Lower lobe of right lung (tissue), 2 donors: ENCODE data around the gene PDE2A. TPM values are rescaled to one million over a fixed set of nuclear protein-coding genes. Genes with fewer than 3 reads are reported as not detected.

Experiments used
- ATAC-seq, 2 donors: fragments of 200-7000 bp; cut with Tn5 transposase; one replicate each; pipeline ENCODE4 v1.9.1; 2020 to 2022; ENCODE audit warnings: mild to moderate bottlenecking in 2 of 2, moderate library complexity in 2 of 2
- DNase-seq: peaks from one replicate; pipeline ENCODE4 v3.0.0-alpha.2; 2020
- H3K27ac ChIP-seq: fragments of 200-600 bp; one replicate; pipeline ENCODE4 v1.8.0; 2022
- H3K27me3 ChIP-seq: fragments of 200-600 bp; one replicate; pipeline ENCODE4 v1.8.0; 2022; ENCODE audit warnings: low read depth
- H3K36me3 ChIP-seq: fragments of 200-600 bp; one replicate; pipeline ENCODE4 v1.8.0; 2022; ENCODE audit warnings: mild to moderate bottlenecking
- H3K4me1 ChIP-seq: fragments of 200-600 bp; one replicate; pipeline ENCODE4 v1.8.0; 2022
- H3K4me3 ChIP-seq: fragments of 200-600 bp; one replicate; pipeline ENCODE4 v1.8.0; 2022; ENCODE audit warnings: mild to moderate bottlenecking
- H3K9me3 ChIP-seq: fragments of 200-600 bp; one replicate; pipeline ENCODE4 v1.8.0; 2022
- CTCF ChIP-seq: fragments of 200-600 bp; IDR thresholded peaks from one replicate; pipeline ENCODE4 v1.8.0; 2022; ENCODE audit warnings: antibody characterized with exemption, mild to moderate bottlenecking
- intact Hi-C: fragments of 100-400 bp; cut with DNase I; formaldehyde crosslinking; loops from one replicate; pipeline ENCODE4 v1.11.0; 2022
- total RNA-seq: library from RNA; stranded (reverse); fragmentation: NEBNext Ultra II Directional; extraction: Animal tissue kit (Norgen Biotek cat#: 25700); gene quantifications from one replicate; pipeline ENCODE4 v1.2.1, GENCODE V29; 2021
- donor health status: DM: no; HTN: yes; CAD: no; lungs with severe emphysema.

The PDE2A gene
- total RNA-seq, 1 donor from 2014 or later = 19.5 TPM

DNA sequence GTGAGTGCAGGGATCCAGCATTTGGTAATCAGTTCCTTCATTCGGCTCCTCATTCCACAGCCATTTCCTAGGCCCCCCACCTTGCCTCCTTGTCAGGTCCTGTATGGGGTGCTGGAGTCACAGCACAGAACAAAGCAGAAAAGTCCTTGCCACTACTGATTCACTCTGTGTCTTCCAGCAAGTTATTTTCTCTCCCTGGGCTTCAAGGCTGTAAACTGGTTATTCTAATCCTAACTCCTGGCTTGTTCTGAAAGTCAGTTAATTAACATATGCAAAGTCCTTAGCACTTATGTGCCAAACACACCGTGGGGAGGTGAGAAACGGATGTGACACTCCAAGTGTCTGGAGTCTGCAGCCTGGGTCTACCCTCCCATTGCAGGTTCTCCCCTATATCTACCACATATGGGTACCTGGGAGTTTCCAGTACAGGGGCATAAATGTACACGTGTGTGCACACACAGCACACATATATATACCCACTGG, 30.6 kb upstream of the PDE2A start:
- peaks cover 99% of the 10 kb centered on the region for H3K36me3 ChIP-seq
- H3K4me3 ChIP-seq = no peak overlapping the region
- no peaks in the 10 kb centered on the region for H3K9me3 ChIP-seq
- TF ChIP-seq CTCF = no peak
- H3K27me3 ChIP-seq = no peaks in the 10 kb centered on the region
- no peak for DNase-seq
- H3K27ac ChIP-seq = peak overlapping the region; percentile 53
- no peak for ATAC-seq
- H3K4me1 ChIP-seq = peaks cover 34% of the 10 kb centered on the region
- intact Hi-C loops = no loop called here

DNA sequence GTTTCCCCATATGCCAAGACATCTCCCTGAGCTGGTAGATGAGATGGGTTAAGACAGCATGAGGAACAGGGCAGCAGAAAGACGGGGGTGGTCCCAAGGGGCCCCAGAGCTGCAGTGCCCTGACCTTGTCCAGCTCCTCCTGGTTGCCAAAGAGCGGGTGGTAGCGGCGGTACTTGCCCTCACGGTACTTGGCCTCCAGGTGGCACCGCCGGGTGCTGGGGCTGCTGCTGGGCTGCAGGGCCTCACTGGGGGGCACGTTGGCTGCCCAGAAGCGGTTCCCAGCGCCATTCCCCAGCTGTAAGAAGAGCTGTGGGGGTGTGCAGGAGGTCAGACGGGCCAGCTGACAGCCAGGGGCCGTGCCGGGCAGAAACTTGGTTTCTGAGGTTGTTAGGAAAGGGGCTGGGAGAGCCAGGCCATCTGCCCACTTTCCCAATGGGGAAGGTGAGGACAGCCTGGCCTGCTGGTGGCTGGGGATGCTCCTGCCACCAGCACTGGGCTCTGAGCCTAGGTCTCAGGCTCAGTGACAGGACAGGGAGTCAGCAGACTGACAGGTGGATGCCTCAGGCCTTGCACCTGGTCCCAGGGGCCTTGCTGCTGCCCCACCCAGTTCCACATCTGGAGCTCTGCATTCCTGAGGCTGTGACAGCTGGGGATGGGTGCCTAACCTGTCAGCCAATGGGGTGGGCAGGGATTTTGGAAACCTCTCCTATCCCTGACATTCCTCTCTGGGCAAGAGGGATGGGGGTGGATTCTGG, 30.0 kb upstream of the PDE2A start:
- intact Hi-C loops = no loop called here
- no peaks in the 10 kb centered on the region for H3K27me3 ChIP-seq
- peak overlapping the region; percentile 53 for H3K27ac ChIP-seq
- TF ChIP-seq CTCF = peak; percentile 12
- H3K36me3 ChIP-seq = peaks cover 99% of the 10 kb centered on the region
- H3K4me1 ChIP-seq = peaks cover 34% of the 10 kb centered on the region
- H3K9me3 ChIP-seq = no peaks in the 10 kb centered on the region
- peak in 1 of 2 donors; percentile 6 for ATAC-seq
- no peak for DNase-seq
- H3K4me3 ChIP-seq = no peak overlapping the region

DNA sequence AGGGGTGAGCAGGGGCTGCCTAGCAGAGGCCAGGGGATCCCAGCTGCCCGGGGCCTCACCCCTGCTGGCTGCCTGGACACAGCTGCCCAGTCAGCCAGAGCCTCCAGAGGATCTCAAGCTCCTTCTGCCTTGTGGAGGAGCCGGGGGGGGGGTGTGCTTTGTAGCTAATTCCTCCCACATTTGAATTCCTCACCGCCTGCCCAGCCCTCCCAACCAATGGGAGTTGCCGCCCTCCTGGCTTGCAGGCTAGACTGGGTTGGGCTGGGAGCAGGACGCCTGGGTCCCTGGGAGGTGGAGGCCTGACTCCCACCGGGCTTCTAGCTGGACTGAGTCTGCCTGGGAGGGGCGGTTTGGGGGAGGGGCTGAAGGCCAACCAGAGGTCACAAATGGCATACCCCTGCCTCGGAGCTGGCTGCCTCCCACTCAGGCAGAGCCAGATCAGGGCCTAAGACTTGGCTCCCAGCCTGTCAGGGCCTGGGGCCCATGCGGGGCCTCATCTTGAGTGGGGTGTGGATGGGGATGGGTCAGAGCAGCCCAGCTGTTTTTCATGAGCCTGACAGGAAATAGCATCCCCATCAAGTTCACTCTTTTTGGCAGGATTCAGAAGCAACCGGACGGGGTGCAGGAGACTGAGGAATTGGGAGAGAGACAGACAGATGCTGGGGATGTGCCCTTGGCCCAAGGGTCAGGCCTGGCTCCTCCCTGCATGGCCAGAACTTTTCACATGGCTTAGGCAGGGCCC, 29.2 kb upstream of the PDE2A start:
- H3K4me3 ChIP-seq = no peak overlapping the region
- peak; percentile 64 to 67 for ATAC-seq
- TF ChIP-seq CTCF = no peak
- peak overlapping the region; percentile 53 for H3K27ac ChIP-seq
- intact Hi-C loops = no loop called here
- no peaks in the 10 kb centered on the region for H3K27me3 ChIP-seq
- DNase-seq = no peak
- H3K9me3 ChIP-seq = no peaks in the 10 kb centered on the region
- H3K36me3 ChIP-seq = peaks cover 99% of the 10 kb centered on the region
- peaks cover 34% of the 10 kb centered on the region for H3K4me1 ChIP-seq

- intact Hi-C loops = no loop called here
- H3K9me3 ChIP-seq = no peaks in the 10 kb centered on the region
- no peaks in the 10 kb centered on the region for H3K27me3 ChIP-seq
- no peak for TF ChIP-seq CTCF
- H3K27ac ChIP-seq = peak overlapping the region; percentile 53
- H3K36me3 ChIP-seq = peaks cover 99% of the 10 kb centered on the region
- ATAC-seq (no peak), DNase-seq (no peak)
- H3K4me1 ChIP-seq = peaks cover 34% of the 10 kb centered on the region
- peak overlapping the region; percentile 32 for H3K4me3 ChIP-seq
These were observed 28.5 kb upstream of the PDE2A start for GRCh38 chr11:72702577-72703241.

GRCh38 chr11:72702096-72702495, 27.9 kb upstream of the PDE2A start:
- intact Hi-C loops = no loop called here
- H3K4me3 ChIP-seq = peak overlapping the region; percentile 32
- H3K27me3 ChIP-seq = no peaks in the 10 kb centered on the region
- ATAC-seq = peak in 1 of 2 donors; percentile 6
- H3K4me1 ChIP-seq = peaks cover 34% of the 10 kb centered on the region
- H3K36me3 ChIP-seq = peaks cover 99% of the 10 kb centered on the region
- H3K9me3 ChIP-seq = no peaks in the 10 kb centered on the region
- DNase-seq = no peak
- TF ChIP-seq CTCF = no peak
- H3K27ac ChIP-seq = peak overlapping the region; percentile 53
